WERI-Rb-1 (cell line): ENCODE results near the gene LCE6A.

Experiments
- DNase-seq: peaks from one replicate; pipeline ENCODE4 v3.0.0-alpha.2; 2020
- H3K27ac ChIP-seq: fragments of 250-450 bp; sonication (Bioruptor Pico); 2 replicates; pipeline ENCODE4 v1.5.1; 2020; ENCODE audit warnings: mild to moderate bottlenecking, moderate library complexity
- H3K27me3 ChIP-seq: fragments of 250-450 bp; sonication (Bioruptor Pico); 2 replicates; pipeline ENCODE4 v1.5.1; 2021; ENCODE audit warnings: mild to moderate bottlenecking, low read depth, moderate library complexity; ENCODE audit not compliant: insufficient read depth, severe bottlenecking
- H3K36me3 ChIP-seq: fragments of 250-450 bp; sonication (Bioruptor Pico); 2 replicates; pipeline ENCODE4 v1.5.1; 2020; ENCODE audit warnings: mild to moderate bottlenecking, moderate library complexity
- H3K4me3 ChIP-seq: 2 replicates; pipeline ENCODE4 v1.5.1; 2011; ENCODE audit warnings: low read depth, mild to moderate bottlenecking, control low read depth, low read length
- H3K9me3 ChIP-seq: fragments of 250-450 bp; sonication (Bioruptor Pico); 2 replicates; pipeline ENCODE4 v1.5.1; 2021; ENCODE audit warnings: mild to moderate bottlenecking, moderate library complexity; ENCODE audit not compliant: severe bottlenecking
- TF ChIP-seq, protein P1 (sequence below): IDR thresholded peaks from 2 replicates; pipeline ENCODE4 v1.5.1; 2011; ENCODE audit warnings: low read depth, mild to moderate bottlenecking, control low read depth, inconsistent platforms, low read length

LCE6A gene

DNA sequence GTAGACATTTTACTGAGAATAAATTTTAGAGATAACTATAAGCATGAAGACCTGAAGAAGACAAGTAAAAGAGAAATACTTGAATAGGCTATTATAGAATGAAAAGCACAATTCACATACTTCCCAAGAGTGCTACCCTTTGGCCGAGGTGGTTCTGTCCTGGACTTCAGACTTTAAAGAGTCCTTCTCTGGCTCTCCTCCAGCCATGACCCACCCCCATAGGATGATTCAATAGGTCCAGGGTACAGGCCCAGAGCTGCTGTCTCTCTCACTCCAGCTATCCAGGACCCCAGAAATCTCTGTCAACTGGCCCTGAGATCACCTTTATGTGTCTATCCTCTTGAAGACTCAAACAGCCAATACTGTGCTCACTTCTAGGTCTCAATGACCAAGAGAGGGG, 34.2 kb downstream of the LCE6A start:
- Histone ChIP-seq H3K36me3 (no peaks in the 10 kb centered on the region), H3K27ac (no peak overlapping the region), H3K4me3 (no peak overlapping the region), H3K27me3 (no peaks in the 10 kb centered on the region), H3K9me3 (peaks cover 2% of the 10 kb centered on the region)
- TF ChIP-seq, protein P1, sequence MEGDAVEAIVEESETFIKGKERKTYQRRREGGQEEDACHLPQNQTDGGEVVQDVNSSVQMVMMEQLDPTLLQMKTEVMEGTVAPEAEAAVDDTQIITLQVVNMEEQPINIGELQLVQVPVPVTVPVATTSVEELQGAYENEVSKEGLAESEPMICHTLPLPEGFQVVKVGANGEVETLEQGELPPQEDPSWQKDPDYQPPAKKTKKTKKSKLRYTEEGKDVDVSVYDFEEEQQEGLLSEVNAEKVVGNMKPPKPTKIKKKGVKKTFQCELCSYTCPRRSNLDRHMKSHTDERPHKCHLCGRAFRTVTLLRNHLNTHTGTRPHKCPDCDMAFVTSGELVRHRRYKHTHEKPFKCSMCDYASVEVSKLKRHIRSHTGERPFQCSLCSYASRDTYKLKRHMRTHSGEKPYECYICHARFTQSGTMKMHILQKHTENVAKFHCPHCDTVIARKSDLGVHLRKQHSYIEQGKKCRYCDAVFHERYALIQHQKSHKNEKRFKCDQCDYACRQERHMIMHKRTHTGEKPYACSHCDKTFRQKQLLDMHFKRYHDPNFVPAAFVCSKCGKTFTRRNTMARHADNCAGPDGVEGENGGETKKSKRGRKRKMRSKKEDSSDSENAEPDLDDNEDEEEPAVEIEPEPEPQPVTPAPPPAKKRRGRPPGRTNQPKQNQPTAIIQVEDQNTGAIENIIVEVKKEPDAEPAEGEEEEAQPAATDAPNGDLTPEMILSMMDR, result no peak
- DNase-seq, result no peak

GRCh38 chr1:152878042-152878441, 35.4 kb downstream of the LCE6A start, which contains the start of gene SMCP:
Gene SMCP (plus strand): TSS chr1:152878322. CDS start chr1:152884423, 6,101 bp downstream.
- TF ChIP-seq, protein P1, result peak; percentile 79
- H3K4me3 ChIP-seq, result no peak within 1 kb of the TSS
- peaks cover 2% of the 10 kb centered on the region for H3K9me3 ChIP-seq
- no peaks in the 10 kb centered on the region for H3K36me3 ChIP-seq
- H3K27me3 ChIP-seq, result no peaks in the 10 kb centered on the region
- no peak within 1 kb of the TSS for H3K27ac ChIP-seq
- DNase-seq, result peak; percentile 93

DNA sequence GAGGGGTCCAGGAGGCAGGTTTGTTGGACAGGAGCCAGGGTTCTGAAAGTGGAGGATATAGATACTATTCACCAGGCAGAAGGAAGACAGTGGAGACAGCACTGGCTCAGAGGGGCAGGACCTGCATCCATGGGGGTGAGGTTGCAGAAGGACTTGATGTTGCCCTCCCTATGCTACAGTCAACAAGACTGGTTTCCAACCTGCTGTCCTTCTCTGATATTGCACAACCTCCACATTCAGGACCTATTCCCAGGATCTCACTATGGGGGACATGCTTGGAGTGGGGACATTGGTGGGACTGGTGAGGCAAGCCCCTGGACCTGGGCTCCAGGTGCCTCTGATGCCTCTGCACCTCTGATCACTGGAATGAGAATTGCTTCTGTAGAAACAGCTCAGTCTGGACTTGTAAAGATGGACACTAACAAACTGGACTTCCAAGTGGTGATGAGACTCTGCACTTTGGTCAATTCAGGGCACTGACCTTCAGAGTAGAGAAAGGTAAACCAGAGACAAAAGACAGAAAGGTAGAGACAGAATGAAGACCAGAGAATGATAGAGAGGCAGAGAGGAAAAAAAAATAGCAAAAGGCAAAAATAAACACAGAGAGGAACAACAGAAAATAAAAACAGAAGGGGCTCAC, 37.0 kb downstream of the LCE6A start:
- Histone ChIP-seq H3K9me3 (peaks cover 2% of the 10 kb centered on the region), H3K27me3 (no peaks in the 10 kb centered on the region), H3K27ac (no peak overlapping the region), H3K36me3 (no peaks in the 10 kb centered on the region), H3K4me3 (no peak overlapping the region)
- TF ChIP-seq, protein P1, result no peak
- DNase-seq, result no peak

- H3K9me3 ChIP-seq, result peaks cover 2% of the 10 kb centered on the region
- H3K27me3 ChIP-seq, result peaks cover 2% of the 10 kb centered on the region
- H3K4me3 ChIP-seq, result no peak overlapping the region
- no peaks in the 10 kb centered on the region for H3K36me3 ChIP-seq
- H3K27ac ChIP-seq, result no peak overlapping the region
- no peak for DNase-seq
- TF ChIP-seq, protein P1, result no peak
These were observed 37.7 kb downstream of the LCE6A start for GRCh38 chr1:152880316-152880715.

- DNase-seq, result no peak
- no peak overlapping the region for H3K4me3 ChIP-seq
- peaks cover 2% of the 10 kb centered on the region for H3K9me3 ChIP-seq
- H3K27me3 ChIP-seq, result peaks cover 4% of the 10 kb centered on the region
- TF ChIP-seq, protein P1, result no peak
- no peaks in the 10 kb centered on the region for H3K36me3 ChIP-seq
- H3K27ac ChIP-seq, result no peak overlapping the region
These were observed 38.3 kb downstream of the LCE6A start for GRCh38 chr1:152880907-152881306.

DNA sequence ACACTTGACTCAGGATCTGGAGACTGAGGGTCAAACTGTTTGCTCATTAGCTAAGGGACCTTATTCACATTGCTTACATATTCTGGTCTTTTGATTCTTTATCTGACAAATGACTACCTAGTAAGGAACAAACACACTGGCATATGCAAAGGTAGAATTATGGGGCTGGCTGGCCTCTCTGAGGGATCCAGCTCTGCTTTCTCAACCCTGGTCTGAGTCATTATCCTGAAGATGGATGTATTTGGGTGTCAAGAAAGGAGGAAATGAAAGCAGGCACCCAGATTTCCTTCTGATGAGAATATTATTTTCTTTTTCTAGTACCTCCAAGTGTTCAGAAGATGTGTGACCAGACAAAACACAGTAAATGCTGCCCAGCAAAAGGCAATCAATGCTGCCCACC, 41.4 kb downstream of the LCE6A start:
- peaks cover 2% of the 10 kb centered on the region for H3K9me3 ChIP-seq
- DNase-seq, result no peak

More for the DNA sequence above, 41.4 kb downstream of the LCE6A start:
- Histone ChIP-seq H3K4me3 (no peak overlapping the region), H3K36me3 (no peaks in the 10 kb centered on the region), H3K27me3 (peaks cover 13% of the 10 kb centered on the region), H3K27ac (no peak overlapping the region)
- TF ChIP-seq, protein P1, result no peak
